NCI-H146 treated with DMSO at 0.1 percent for 48 hours (cell line): ENCODE results near the gene MCCC1.
A peak's percentile ranks its signal among the peaks of the same experiment; 100 is the strongest.
"Not testable (repeated sequence)": the region's sequence is repeated elsewhere in the genome, so short reads cannot be mapped to it uniquely, and the experiment has no call there.

Experiments
- DNase-seq: peaks from one replicate; lab custom pipeline; 2025; ENCODE audit not compliant: unreplicated experiment; lab: John Stamatoyannopoulos, UW

The MCCC1 gene

DNA sequence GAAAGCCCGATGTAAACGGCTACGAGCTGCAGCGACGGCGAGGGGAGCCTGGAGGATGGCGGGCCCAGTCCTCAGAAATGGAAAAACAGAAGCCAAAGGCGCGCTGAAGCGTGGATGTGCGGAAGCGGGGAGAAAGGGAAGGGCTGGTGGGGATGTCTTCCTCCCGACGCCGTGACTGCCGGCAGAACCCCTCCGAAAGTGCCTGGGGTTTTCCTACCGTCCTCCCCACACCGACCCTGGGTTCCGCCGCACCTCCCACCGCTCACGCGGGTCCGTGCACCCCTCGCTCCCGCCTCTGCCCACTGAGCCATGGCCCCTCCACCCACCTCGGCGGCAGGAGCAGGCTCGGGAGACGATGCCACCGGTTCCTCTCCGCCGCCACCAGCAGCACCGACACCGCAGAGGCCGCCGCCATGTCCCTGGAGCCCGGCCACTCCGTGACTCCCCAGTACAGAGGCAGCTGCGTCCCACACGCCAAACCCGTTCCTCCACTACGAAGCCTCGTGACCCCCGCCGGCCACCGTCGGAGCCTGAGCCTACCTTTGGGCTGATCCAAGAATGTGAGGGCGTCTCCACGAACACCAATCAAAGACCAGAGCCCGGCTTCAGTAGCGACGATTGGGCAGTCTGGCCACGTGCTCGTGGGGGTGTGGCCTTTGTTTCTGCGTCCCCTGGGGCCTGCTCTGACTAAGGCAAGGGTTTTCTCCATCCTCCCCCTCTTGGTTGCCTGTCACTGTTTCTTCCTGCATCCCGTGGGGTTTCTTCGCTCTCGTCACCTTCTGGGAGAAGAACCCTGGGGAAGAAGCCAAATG, at the start of gene MCCC1:
MCCC1 (minus strand) TSS at position 471 of the 812 bp plus-strand sequence; CDS start at position 415, 56 bp downstream.
- DNase-seq, result peak; percentile 99

DNA sequence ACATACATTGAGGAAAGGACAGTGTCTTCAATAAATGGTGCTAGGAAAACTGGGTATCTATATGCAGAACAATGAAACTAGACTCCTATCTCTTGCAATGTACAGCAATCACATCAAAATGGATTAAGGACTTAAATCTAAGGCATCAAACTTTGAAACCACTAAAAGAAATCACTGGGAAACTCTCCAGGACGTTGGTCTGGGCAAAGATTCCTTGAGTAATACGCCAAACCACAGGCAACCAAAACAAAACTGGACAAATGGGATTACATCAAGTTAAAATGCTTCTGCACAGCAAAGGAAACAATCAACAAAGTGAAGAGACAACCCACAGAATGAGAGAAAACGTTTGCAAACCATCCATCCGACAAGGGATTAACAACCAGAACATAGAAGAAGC, 48.8 kb upstream of the MCCC1 start:
- no peak for DNase-seq

DNA sequence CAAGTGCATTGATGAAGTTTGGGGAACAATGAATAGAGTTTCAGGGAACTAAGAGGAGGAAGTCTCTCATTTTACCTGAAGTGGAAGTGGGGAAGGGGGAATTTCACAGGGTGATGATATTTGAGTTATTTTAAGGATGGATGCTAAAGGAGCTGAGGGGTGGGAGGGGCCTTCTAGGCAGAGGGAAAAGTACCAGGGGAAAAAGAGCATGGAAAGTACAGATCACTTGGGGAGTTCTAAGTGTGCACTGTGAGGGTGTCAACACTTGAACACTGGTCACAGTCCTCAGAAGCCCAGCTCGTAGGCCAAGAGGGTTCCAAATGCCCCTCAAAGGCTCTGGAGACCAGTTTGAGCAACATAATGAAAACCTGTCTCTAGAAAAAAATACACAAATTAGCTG, 45.1 kb upstream of the MCCC1 start:
- DNase-seq, result no peak

DNA sequence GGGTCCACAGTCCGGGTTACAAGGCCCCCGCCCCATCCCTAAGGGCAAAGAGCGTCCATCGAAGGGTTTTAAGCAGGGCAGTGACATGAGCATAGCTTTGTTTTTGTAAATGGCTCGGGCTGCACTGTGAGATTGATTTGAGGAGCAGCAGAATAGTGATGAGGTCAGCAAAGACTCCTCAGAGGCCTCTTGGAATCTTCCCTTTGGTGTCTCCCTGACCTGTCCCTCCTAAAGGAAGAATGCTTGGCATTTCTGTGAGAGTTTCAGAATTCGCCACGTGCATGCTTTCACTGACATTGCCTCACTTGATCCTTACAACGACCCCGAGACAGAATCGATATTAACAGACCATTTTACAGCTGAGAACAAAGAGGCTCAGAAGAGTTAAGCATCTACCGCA, 42.9 kb upstream of the MCCC1 start:
- no peak for DNase-seq

DNA sequence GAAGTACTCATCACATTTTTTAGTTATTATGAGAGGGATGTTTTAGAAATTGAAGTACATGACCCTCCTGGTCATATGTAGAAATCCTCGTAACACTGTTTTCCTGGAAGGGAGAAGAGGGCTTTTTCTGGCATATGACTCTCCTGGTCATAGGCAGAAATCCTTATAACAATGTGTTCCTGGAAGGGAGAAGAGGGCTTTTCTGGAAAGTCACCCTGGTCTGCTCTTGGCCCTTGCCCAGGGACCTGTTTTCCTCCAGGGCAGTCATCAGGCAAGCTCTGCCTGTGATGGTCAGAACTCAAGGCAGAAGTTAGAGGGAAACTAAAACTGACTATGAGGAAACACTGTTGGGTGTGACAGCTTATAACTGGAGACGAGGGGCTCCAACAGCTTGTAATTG, 35.5 kb upstream of the MCCC1 start:
- DNase-seq, result no peak

DNA sequence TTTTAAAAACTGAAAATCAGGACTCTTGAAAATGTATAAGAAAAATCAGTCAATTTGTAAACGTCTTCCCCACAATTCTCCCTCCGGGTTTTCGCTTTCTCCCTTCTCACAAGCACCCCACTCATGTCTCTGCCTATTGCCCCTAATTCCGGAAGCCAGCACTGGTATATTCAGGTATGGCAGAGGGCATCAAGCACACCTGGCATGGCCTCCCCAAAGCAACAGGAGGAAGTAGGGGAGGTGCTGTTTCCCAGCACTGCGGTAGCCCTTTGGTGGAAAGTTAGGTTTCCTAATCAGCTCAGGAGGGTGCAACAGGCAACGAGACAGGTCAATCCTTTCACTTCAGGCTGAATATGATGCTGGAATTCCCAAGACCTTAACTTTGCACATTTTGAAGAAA, 33.1 kb upstream of the MCCC1 start:
- no peak for DNase-seq

DNA sequence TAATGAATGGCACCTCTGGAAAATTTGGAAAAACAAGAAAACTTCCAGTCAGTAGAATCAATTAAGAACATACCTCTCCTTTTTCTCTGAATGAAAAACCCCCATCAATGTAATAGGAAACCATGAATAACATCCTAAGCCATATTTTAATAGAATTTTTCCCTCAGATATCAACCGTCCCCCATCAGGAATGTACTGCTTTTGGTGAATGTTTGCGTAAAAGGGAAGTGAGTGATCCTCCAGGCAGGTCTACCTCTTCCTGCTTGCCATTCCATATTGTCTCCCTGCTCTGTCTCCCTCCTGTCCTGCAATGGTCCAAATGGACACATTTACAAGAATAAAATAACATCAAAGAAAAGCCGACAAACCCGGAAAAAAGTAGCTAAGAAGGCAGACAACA, 32.4 kb upstream of the MCCC1 start:
- DNase-seq, result no peak

DNA sequence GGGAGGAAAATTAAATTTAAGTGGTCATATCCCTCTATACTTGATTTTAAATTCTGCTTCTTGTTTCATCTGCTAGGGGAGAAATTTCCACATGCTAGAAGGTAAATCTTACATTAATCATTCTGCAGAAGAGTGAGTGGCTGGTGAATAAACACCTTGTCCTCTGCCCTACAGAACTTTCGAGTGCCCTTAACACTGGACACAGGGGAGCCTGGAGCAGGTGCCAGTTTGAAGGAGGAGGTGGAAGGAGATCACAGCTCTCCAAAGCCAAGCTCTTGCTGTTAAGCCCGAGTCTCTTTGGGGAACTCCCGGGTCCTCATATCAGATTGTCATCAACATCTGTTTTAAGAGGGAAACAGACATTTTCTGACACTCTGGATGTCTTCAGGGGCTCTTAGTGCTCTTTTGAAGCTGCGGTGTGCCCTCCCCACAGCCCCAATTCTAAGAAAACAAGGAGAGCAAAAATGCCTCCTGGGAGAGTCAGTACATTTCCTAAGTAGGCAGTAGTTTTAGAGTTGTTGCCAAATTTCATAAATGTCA, 32.0 kb upstream of the MCCC1 start:
- no peak for DNase-seq

DNA sequence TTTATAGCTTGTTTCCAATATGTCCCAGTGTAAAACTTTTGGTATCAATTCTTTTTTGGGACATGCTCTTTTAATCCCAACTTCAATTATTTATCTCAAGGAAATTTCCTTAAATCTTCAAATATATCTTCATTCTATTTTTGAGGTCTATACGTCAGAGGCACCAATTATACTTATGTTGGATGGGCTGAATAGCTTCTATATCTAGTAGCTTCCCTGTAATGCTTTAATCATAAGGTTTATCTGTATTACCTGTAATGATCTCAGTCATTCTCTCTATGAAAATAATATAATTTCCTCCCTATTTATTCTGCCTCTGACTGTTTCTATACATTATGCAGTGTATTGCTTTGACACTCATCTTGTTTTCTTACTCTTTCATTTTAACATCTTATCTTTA, 29.9 kb upstream of the MCCC1 start:
- DNase-seq, result no peak

DNA sequence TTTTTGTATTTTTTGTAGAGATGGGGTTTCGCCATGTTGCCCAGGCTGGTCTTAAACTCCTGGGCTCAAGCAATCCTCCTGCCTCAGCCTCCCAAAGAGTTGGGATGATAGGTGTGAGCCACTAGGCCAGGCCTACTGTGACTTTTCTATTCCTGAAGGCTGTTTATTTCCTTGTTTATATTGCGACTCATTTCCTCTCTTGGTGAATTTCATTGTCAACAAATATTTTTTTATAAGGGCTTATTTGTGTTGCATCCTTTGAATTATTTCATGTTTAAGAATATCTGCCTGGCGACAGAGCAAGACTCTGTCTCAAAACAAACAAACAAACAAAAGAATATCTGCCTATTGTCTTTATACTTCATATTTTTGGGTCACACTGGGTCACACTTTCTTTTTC, 29.4 kb upstream of the MCCC1 start:
- no peak for DNase-seq

DNA sequence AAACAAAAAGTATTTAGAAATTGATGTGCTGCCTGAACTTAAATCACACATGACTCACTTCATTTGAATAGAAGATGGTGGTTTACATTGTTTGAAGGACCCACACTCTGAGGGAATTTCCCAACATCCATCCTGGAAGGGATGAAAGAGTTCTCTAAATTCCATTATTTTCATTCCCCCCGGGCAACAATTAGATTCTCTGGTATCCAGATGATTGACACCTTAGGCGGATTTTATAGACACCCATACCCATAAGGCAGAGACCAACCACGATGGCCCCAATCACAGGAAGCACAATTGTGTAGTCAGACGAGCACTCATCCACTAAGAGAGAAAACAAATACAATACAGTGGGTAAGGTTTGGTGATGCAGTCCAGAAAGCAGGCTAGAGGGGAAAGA, 24.6 kb upstream of the MCCC1 start:
- no peak for DNase-seq

DNA sequence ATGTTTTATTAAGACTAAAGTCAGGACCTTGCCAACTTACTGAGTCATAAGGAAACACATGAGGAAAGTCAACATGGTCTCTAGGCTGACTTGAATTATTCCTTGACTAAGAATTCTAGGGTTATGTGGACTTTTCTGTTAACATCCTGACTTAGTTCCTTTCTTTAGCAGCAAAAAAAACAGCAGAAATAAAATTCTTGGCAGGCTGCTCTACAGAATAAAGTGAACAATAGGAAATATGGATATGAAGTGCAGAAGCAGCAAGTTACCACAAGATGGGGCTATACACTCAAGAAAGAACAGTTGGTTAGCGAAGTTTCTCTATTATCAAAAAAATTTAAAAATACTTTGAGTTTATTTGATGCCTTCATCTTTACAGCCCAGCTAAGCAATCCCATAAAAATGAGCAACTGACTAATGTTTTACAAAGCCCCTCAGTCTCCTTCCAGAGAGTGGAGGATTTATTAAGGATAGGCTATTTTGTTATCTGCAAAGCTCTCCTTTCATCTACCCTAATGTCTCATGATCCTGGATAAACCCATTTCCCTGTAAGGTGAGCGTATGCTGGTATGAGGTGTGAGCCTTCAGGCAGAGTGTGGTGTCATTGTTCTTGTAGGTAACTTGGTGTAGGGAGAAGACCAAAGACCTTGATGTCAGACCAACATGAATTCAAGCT, 23.1 kb upstream of the MCCC1 start:
- DNase-seq, result peak; percentile 76

DNA sequence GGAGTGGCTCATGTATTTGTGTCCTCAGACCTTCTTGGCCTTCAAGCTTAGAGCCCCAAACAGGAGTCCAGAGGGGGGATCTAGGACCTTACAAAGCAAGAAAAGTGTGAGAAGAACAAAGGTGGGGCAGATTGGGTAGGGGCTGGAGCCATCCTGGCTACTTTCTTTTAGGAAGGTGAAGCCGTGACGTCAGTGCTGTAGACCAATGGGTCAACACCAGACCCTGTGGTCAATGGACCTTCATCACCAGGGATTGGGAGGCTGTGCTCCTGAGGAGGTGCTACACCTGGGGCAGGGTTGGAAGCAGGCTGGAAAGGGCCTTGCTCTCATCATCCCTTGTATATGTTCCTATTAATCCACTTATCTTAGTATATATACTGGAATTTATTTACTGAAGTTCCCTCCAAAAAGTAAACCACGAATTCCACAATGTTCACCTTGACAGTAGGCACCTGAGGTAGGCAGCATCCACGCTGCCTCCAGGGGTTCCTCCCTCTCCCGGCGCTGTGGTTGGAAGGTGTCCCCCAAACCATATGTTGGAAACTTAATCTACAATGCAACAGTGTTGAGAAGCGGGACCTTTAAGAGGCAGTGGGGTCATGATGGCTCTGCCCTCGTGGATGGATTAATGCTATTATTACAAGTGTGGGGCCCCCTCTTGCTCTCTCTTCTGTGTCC, 21.4 kb upstream of the MCCC1 start:
- DNase-seq, result no peak

DNA sequence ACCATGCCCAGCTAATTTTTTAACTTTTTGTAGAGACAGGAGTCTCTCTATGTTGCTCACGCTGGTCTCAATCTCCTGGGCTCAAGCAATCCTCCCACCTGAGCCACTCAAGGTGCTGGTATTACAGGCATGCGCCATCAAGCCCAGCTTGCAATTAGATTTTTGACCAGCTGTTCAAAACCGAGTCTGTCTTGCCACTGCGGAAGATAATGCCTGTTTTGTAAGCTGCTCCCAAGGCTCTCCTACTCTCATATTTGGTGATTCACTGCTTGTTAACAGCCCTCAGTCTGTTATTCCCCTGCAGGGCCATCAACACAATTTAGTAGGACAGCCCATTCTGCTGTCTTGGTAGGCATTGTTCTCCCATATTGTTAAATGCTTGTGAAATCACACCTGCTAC, 17.8 kb upstream of the MCCC1 start:
- no peak for DNase-seq

DNA sequence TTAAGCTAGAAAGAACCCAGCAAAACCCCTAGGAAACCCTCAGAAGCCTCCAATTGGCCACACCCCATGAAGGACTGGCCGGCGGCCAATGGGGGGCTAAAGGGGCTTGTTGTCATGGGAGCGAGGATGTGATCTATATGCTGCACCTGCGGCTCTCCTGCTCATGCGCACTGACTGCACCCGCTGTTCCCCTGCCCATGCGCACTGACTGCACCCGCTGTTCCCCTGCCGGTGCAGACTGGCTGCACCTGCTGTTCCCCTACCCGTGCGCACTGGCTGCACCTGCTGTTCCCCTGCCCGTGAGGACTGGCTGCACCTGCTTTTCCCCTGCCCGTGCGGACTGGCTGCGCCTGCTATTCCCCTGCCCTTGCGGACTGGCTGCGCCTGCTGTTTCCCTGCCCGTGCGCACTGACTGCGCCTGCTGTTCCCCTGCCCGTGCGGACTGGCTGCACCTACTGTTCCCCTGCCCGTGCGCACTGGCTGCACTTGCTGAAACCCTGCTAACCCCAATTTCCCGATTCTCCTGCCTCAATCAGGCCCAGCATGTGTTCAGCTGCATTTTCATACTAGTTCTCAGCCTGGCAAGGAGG, 16.8 kb upstream of the MCCC1 start:
- peak; percentile 100 for DNase-seq

DNA sequence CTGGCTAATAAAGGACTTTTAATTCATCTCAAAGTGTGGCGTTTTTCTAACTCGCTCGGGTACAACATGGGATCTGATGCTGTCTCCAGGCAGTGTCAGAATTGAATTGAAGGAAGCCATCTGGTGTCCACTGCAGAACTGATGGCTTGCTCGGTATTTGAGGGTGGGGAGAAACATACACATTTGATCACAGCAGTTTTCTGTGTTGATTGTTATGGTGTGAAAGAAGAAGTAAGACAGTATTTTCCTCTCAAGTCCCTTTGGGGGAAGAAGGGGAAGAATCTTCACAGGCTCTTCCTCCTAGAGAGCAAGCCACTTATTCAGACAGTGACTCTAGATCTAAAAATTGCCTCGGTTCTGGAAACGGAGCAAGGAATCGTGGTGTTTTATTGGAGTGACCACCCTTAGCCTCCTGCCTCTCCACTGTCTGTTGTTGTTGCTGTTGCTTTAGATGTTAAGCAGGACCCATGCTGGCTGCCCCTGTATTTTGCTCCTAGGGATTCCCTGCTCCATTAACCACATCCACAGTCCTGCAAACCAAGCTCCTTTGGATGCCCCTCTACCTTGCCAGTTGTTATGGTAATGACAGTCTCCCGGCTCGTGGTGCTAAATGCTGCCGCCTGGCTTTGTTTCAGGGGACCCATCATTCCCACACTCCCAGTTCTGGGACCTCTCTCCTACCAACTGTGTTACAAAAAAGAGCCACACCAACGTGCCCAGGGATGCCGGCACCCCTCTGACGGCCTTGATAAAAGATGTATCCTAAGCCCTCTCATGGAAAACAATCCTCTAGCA, 15.3 kb upstream of the MCCC1 start:
- peak; percentile 61 for DNase-seq

DNA sequence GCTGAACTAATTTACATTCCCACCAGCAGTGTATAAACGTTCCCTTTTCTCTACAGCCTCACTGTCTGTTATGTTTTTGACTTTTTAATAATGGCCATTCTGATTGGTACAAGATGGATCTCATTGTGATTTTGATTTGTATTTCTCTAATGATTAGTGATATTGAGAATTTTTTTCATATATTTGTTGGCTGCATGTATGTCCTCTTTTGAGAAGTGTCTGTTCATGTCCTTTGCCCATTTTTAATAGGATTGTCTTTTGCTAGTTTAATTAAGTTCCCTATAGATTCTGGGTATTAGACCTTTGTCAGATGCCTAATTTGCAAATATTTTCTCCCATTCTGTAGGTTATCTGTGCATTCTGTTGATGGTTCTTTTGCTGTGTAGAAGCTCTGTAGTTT, 10.6 kb upstream of the MCCC1 start:
- not testable (repeated sequence) for DNase-seq

DNA sequence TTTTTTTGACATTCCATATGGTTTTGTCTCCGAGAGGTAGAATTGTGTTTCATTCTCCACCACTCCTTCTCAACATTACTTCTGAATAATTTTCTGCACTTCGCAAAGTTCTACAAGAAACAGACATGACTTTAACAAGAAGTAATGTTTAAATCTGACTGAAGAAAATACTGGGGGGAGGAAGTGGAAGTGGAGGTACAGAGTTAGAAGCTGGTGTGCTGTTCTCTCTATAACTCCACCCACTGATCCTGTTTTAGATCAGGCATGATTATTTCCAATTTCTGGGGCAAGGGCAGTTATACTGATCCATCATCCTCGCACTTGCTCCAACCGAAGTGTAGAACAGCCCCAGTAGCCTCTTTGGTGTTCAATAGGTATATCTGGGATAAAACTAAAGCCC, 9.2 kb upstream of the MCCC1 start:
- DNase-seq, result no peak

DNA sequence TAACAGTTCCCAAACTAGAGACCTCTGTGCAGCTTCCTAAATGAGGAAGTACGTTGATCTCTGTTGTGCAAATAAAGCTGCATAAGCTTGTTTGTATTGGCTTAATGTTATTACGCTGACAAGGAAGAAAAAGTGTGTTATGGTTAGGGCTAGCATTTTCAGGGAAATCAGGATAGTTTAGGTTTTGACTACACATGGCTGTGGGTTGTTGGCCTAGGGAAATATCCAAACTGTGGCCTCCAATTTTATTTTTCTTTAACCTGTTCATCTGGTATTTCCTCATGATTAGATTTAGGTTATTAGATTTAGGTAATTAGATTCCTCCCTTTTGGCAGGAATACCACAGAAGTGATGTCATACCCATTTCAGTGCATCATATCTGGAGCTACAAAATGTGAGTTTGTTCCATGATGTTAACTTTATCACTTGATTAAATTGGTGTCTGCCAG, 8.7 kb upstream of the MCCC1 start:
- no peak for DNase-seq

DNA sequence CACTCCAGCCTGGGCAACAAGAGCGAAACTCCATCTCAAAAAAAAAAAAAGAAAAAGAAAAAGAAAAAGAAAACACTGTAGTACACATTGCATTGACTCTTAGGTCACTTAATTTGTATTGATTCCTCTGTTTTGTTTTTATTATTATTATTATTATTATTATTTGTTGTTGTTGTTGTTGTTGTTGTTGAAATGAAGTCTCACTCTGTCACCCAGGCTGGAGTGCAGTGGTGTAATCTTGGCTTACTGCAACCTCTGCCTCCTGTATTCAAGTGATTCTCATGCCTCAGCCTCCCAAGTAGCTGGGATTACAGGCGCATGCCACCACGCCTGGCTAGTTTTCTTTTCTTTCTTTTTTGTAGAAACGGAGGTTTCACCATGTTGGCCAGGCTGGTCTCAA, 8.1 kb upstream of the MCCC1 start:
- DNase-seq, result not testable (repeated sequence)

DNA sequence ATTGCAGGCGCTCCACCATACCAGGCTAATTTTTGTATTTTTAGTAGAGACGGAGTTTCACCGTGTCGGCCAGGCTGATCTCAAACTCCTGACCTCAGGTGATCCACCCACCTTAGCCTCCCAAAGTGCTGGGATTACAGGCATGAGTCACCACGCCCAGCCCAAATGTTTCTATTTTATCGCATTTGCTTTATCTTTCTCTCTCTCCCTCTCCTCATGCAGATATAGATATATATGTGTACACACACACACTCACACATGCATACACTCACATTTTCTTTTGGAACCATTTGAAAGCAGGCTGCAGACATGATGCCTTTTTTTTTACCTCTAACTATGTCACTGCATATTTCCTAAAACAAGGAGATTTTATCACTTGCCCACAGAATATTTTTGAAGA, 7.3 kb upstream of the MCCC1 start:
- DNase-seq, result no peak
